Peyer's patch (tissue), 4 donors: ENCODE results near the gene ZBED1.
"Not testable (repeated sequence)": the region's sequence is repeated elsewhere in the genome, so short reads cannot be mapped to it uniquely, and the experiment has no call there.

Experiments used
- CTCF ChIP-seq, 6 experiments: fragments of 450-650 bp in 4 of 6; fragments of 200-600 bp in 2 of 6; sonication (generic) in 1 of 6; IDR thresholded peaks; one replicate each; pipeline ENCODE4 v1.5.1; 2017 to 2019; ENCODE audit warnings: antibody characterized with exemption in 6 of 6, mild to moderate bottlenecking in 3 of 6, moderate library complexity in 1 of 6
- POLR2A ChIP-seq, 2 donors: fragments of 450-650 bp; IDR thresholded peaks; one replicate each; pipeline ENCODE4 v1.5.1; 2017; ENCODE audit warnings: antibody characterized with exemption in 2 of 2, mild to moderate bottlenecking in 2 of 2, moderate library complexity in 2 of 2

- TF ChIP-seq CTCF, POLR2A (IDR thresholded peaks at IDR 0.05): not testable (repeated sequence)
Measured at GRCh38 chrX:2479982-2480381, 20.8 kb downstream of the ZBED1 start.
